H9 (cell line): Measurements from ENCODE around the gene DLST. TPM values are rescaled to one million over a fixed set of nuclear protein-coding genes. Genes with fewer than 3 reads are reported as not detected.

Experiments
- DNase-seq: peaks from one replicate; pipeline ENCODE4 v3.0.0-alpha.2; 2017
- H2AFZ ChIP-seq: one replicate; pipeline ENCODE4 v1.6.1; 2013; ENCODE audit warnings: mild to moderate bottlenecking, low read length, control low read depth, moderate library complexity
- H2AK5ac ChIP-seq: 2 replicates; pipeline ENCODE4 v1.6.1; 2013; ENCODE audit warnings: low read length, control low read depth, mixed read lengths; ENCODE audit not compliant: insufficient read length
- H2BK120ac ChIP-seq: one replicate; pipeline ENCODE4 v1.6.1; 2013; ENCODE audit warnings: low read depth, mild to moderate bottlenecking, low read length, control low read depth, inconsistent platforms; ENCODE audit not compliant: poor library complexity, severe bottlenecking
- H2BK12ac ChIP-seq: 2 replicates; pipeline ENCODE4 v1.6.1; 2013; ENCODE audit warnings: low read length, control low read depth, mixed read lengths, low read depth; ENCODE audit not compliant: insufficient read length
- H2BK15ac ChIP-seq: 2 replicates; pipeline ENCODE4 v1.6.1; 2013; ENCODE audit warnings: low read depth, low read length, control low read depth
- H2BK20ac ChIP-seq: one replicate; pipeline ENCODE4 v1.6.1; 2013; ENCODE audit warnings: low read depth, mild to moderate bottlenecking, low read length, control low read depth, inconsistent platforms; ENCODE audit not compliant: poor library complexity, severe bottlenecking
- H2BK5ac ChIP-seq: 2 replicates; pipeline ENCODE4 v1.6.1; 2013; ENCODE audit warnings: low read length, control low read depth, mixed read lengths; ENCODE audit not compliant: insufficient read length
- H3K14ac ChIP-seq: 2 replicates; pipeline ENCODE4 v1.6.1; 2013; ENCODE audit warnings: low read length, control low read depth; ENCODE audit not compliant: insufficient read depth
- H3K18ac ChIP-seq: 2 replicates; pipeline ENCODE4 v1.6.1; 2013; ENCODE audit warnings: low read depth, mild to moderate bottlenecking, mixed read lengths, low read length, control low read depth; ENCODE audit not compliant: insufficient read length
- H3K23ac ChIP-seq: 2 replicates; pipeline ENCODE4 v1.6.1; 2013; ENCODE audit warnings: low read length, control low read depth, mixed read lengths, low read depth; ENCODE audit not compliant: insufficient read length
- H3K23me2 ChIP-seq: 2 replicates; pipeline ENCODE4 v1.6.1; 2013; ENCODE audit warnings: low read depth, mild to moderate bottlenecking, mixed read lengths, low read length, control low read depth; ENCODE audit not compliant: insufficient read length, poor library complexity, severe bottlenecking
- H3K27ac ChIP-seq: 2 replicates; pipeline ENCODE4 v1.5.1; 2013; ENCODE audit warnings: low read length, control low read depth, mixed read lengths, low read depth; ENCODE audit not compliant: insufficient read length
- H3K27me3 ChIP-seq: 2 replicates; pipeline ENCODE4 v1.6.1; 2013; ENCODE audit warnings: low read length, control low read depth, inconsistent platforms; ENCODE audit not compliant: insufficient read depth
- H3K4ac ChIP-seq: 2 replicates; pipeline ENCODE4 v1.6.1; 2013; ENCODE audit warnings: low read depth, mild to moderate bottlenecking, control low read depth, inconsistent platforms, low read length, moderate library complexity
- H3K4me1 ChIP-seq: 2 replicates; pipeline ENCODE4 v1.6.1; 2013; ENCODE audit warnings: low read length, control low read depth, inconsistent platforms; ENCODE audit not compliant: insufficient read depth
- H3K4me2 ChIP-seq: 2 replicates; pipeline ENCODE4 v1.6.1; 2013; ENCODE audit warnings: low read length, control low read depth, mixed read lengths; ENCODE audit not compliant: insufficient read length, insufficient read depth
- H3K56ac ChIP-seq: 2 replicates; pipeline ENCODE4 v1.6.1; 2013; ENCODE audit warnings: low read depth, mild to moderate bottlenecking, mixed read lengths, low read length, control low read depth; ENCODE audit not compliant: insufficient read length
- H3K79me1 ChIP-seq: 2 replicates; pipeline ENCODE4 v1.6.1; 2013; ENCODE audit warnings: low read depth, mild to moderate bottlenecking, moderate library complexity, low read length, control low read depth, inconsistent platforms; ENCODE audit not compliant: insufficient read depth, poor library complexity, severe bottlenecking
- H3K79me2 ChIP-seq: 2 replicates; pipeline ENCODE4 v1.6.1; 2013; ENCODE audit warnings: low read length, control low read depth, inconsistent platforms; ENCODE audit not compliant: insufficient read depth
- H3K9ac ChIP-seq: 2 replicates; pipeline ENCODE4 v1.6.1; 2013; ENCODE audit warnings: low read length, control low read depth, mixed read lengths; ENCODE audit not compliant: insufficient read length; ENCODE audit errors: extremely low read depth
- H3K9me3 ChIP-seq: one replicate; pipeline ENCODE4 v1.6.1; 2013; ENCODE audit warnings: low read depth, low read length, inconsistent platforms; ENCODE audit not compliant: control insufficient read depth
- H3T11ph ChIP-seq: one replicate; pipeline ENCODE4 v1.6.1; 2013; ENCODE audit warnings: mild to moderate bottlenecking, low read length, control low read depth, inconsistent platforms
- H4K20me1 ChIP-seq: one replicate; pipeline ENCODE4 v1.6.1; 2013; ENCODE audit not compliant: control insufficient read depth, insufficient read length, insufficient read depth
- H4K5ac ChIP-seq: 2 replicates; pipeline ENCODE4 v1.6.1; 2013; ENCODE audit warnings: low read depth, mild to moderate bottlenecking, mixed read lengths, low read length, control low read depth; ENCODE audit not compliant: insufficient read length
- H4K8ac ChIP-seq: replicated peaks from 2 replicates; pipeline ENCODE4 v1.6.1; 2013; ENCODE audit warnings: low read length, control low read depth, mixed read lengths, low read depth; ENCODE audit not compliant: insufficient read length
- H4K91ac ChIP-seq: 2 replicates; pipeline ENCODE4 v1.6.1; 2013; ENCODE audit warnings: low read depth, mild to moderate bottlenecking, moderate library complexity, mixed read lengths, low read length, control low read depth; ENCODE audit not compliant: insufficient read length
- H3K27ac Mint-ChIP-seq, 3 experiments: 2 replicates in 2 of 3; 3 replicates in 1 of 3; pipeline ENCODE4 v1.8.0; 2020 to 2021; ENCODE audit warnings: mixed read lengths in 3 of 3, mild to moderate bottlenecking in 1 of 3, moderate library complexity in 1 of 3
- H3K27me3 Mint-ChIP-seq: 2 replicates; pipeline ENCODE4 v1.8.0; 2021; ENCODE audit warnings: low read depth, mild to moderate bottlenecking, moderate library complexity, mixed read lengths
- H3K36me3 Mint-ChIP-seq, 3 experiments: 2 replicates in 2 of 3; 3 replicates in 1 of 3; pipeline ENCODE4 v1.8.0; 2020 to 2021; ENCODE audit warnings: low read depth in 3 of 3, mixed read lengths in 3 of 3; ENCODE audit not compliant: insufficient read depth in 1 of 3
- H3K4me1 Mint-ChIP-seq, 2 experiments: 2 replicates each; pipeline ENCODE4 v1.8.0; 2020; ENCODE audit warnings: mixed read lengths in 2 of 2
- H3K4me3 Mint-ChIP-seq, 2 experiments: 2 replicates in 1 of 2; 3 replicates in 1 of 2; pipeline ENCODE4 v1.8.0; 2020 to 2021; ENCODE audit warnings: mild to moderate bottlenecking in 2 of 2, mixed read lengths in 2 of 2, moderate library complexity in 1 of 2
- H3K9me3 Mint-ChIP-seq, 2 experiments: 2 replicates in 1 of 2; 3 replicates in 1 of 2; pipeline ENCODE4 v1.8.0; 2020; ENCODE audit warnings: mild to moderate bottlenecking in 2 of 2, mixed read lengths in 2 of 2, moderate library complexity in 1 of 2
- WGBS: extraction: QIAGEN DNeasy Blood & Tissue Kit; methylation state at CpG from one replicate; pipeline ENCODE4 v1.1.7; 2013; ENCODE audit warnings: missing lambda C conversion rate, low lambda C conversion rate, mixed read lengths; ENCODE audit not compliant: insufficient read length; ENCODE audit errors: extremely low coverage; 5-methylcytosine and 5-hydroxymethylcytosine counted together
- total RNA-seq: library from RNA; stranded (reverse); gene quantifications from 2 replicates; pipeline ENCODE4 v1.2.1, GENCODE V29; 2021
- TF ChIP-seq, protein P1 (sequence below): fragments of 200-600 bp; sonication (generic); conservative IDR thresholded peaks from 3 replicates; pipeline ENCODE4 v1.8.0; 2021; ENCODE audit warnings: antibody characterized with exemption, mild to moderate bottlenecking

Gene DLST
- total RNA-seq, 1 experiment from 2014 or later = 116 TPM

DNA sequence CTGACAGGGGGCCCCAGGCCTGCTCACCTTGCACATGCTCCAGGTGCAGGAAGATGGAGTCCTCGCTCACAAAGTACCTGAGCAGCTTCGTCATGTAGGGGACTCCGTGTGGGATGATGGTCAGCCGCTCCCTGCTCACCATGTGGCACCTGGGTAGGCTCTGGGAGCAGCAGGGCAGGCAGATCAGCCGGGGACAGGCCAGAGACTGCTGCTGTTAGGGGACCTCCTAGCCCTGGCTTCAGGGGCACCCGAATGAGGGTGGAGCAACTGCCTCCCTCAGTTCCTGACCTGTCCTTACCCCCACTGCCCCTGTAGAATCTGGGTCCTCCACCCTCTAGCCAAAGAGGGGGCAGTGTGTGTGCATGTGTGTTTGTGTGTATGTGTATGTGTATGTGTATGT is 29.5 kb downstream of the DLST start:
- no peak overlapping the region for H3K9ac ChIP-seq
- peaks cover 0 to 1% (median 0%) of the 10 kb centered on the region in 3 experiments; a peak in 3 of 7 replicates for H3K36me3 Mint-ChIP-seq
- no peak overlapping the region for H2AFZ ChIP-seq
- no peak overlapping the region for H2BK5ac ChIP-seq
- H3K4me3 Mint-ChIP-seq = no peak overlapping the region
- H3K4me2 ChIP-seq = no peak overlapping the region
- H2BK120ac ChIP-seq = no peak overlapping the region
- H3K9me3 ChIP-seq = no peaks in the 10 kb centered on the region
- no peak overlapping the region for H3T11ph ChIP-seq
- no peak overlapping the region for H4K8ac ChIP-seq
- no CpG with 5 or more reads among the region's 6 CpGs for WGBS
- H3K27ac ChIP-seq = no peak overlapping the region
- no peak overlapping the region for H3K4ac ChIP-seq
- no peak overlapping the region for H3K14ac ChIP-seq
- H3K79me1 ChIP-seq = no peaks in the 10 kb centered on the region
- no peaks in the 10 kb centered on the region for H3K4me1 ChIP-seq
- no peaks in the 10 kb centered on the region for H4K20me1 ChIP-seq
- H3K23me2 ChIP-seq = no peaks in the 10 kb centered on the region
- DNase-seq = no peak
- H2AK5ac ChIP-seq = no peak overlapping the region
- no peak overlapping the region for H3K18ac ChIP-seq
- no peak overlapping the region for H4K5ac ChIP-seq
- no peaks in the 10 kb centered on the region for H3K27me3 Mint-ChIP-seq
- no peak overlapping the region for H4K91ac ChIP-seq
- H3K9me3 Mint-ChIP-seq = no peaks in the 10 kb centered on the region
- H3K79me2 ChIP-seq = no peaks in the 10 kb centered on the region
- TF ChIP-seq, protein P1, sequence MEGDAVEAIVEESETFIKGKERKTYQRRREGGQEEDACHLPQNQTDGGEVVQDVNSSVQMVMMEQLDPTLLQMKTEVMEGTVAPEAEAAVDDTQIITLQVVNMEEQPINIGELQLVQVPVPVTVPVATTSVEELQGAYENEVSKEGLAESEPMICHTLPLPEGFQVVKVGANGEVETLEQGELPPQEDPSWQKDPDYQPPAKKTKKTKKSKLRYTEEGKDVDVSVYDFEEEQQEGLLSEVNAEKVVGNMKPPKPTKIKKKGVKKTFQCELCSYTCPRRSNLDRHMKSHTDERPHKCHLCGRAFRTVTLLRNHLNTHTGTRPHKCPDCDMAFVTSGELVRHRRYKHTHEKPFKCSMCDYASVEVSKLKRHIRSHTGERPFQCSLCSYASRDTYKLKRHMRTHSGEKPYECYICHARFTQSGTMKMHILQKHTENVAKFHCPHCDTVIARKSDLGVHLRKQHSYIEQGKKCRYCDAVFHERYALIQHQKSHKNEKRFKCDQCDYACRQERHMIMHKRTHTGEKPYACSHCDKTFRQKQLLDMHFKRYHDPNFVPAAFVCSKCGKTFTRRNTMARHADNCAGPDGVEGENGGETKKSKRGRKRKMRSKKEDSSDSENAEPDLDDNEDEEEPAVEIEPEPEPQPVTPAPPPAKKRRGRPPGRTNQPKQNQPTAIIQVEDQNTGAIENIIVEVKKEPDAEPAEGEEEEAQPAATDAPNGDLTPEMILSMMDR = no peak
- H3K27me3 ChIP-seq = no peaks in the 10 kb centered on the region
- no peak overlapping the region for H2BK12ac ChIP-seq
- no peak overlapping the region for H2BK20ac ChIP-seq
- no peak overlapping the region for H3K23ac ChIP-seq
- H2BK15ac ChIP-seq = no peak overlapping the region
- H3K27ac Mint-ChIP-seq = peak overlapping the region in 2 of 3 experiments; percentile 40 to 83; a peak in 2 of 7 replicates
- peaks cover 0 to 3% of the 10 kb centered on the region in 2 experiments; a peak in 2 of 4 replicates for H3K4me1 Mint-ChIP-seq
- H3K56ac ChIP-seq = no peak overlapping the region
